LHCN-M2 (cell line): ENCODE data around the gene BRWD1. TPM values are rescaled to one million over a fixed set of nuclear protein-coding genes. Genes with fewer than 3 reads are reported as not detected.
"Not testable (repeated sequence)": the region's sequence is repeated elsewhere in the genome, so short reads cannot be mapped to it uniquely, and the experiment has no call there.

Experiments
- DNase-seq: peaks from one replicate; pipeline ENCODE4 v3.0.0-alpha.2; 2012; ENCODE audit warnings: low read depth
- total RNA-seq: library from RNA; depleted of rRNA; stranded (reverse); fragments of >200 nt; gene quantifications from 2 replicates; pipeline ENCODE4 v1.2.3, GENCODE V29; 2014

Gene BRWD1
- total RNA-seq, 1 experiment from 2014 or later, result 23.1 TPM

DNA sequence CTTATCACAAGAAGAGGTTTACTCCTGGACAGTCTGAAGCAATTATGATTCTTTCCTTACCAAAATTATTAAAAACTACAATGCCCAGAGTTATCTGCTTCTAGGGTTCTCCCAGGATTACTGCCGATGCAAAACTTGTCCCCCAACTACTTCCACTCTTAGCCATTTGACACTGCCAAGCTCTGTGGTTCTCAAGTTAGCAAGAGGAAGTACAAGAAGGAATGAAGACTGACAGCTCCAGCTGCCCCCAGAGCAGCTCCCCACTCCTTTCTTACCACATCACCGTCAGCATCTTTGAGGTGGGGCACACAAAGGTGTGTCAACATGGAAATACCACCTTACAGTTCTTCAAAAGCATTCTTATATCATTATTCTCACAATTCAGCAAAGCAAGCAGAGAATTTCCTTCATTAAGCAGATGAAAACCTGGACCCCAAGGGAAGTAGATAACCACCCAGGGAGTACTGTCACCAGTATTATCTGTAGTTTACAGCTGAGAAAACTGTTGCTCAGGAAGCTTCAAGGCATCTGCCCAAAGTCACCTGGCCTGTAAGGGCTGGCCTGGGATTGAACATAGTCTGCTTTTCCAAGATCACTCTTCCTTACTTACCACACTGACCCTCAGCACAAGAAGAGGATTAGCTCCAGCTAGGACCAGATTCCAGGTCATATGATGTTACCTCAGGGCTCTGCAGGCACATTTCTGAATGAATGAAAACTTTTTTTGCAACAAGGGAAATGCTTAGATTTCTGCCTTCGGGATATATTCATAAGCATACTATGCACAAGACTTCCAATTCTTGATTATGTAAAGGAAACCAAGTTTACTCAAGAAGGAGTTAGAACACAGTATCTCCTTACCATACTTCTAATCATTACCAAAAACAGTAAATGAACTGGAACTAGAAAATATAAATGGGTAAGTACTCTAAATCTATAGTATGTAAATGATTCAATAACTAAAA, 139.4 kb downstream of the BRWD1 start:
- DNase-seq, result no peak

DNA sequence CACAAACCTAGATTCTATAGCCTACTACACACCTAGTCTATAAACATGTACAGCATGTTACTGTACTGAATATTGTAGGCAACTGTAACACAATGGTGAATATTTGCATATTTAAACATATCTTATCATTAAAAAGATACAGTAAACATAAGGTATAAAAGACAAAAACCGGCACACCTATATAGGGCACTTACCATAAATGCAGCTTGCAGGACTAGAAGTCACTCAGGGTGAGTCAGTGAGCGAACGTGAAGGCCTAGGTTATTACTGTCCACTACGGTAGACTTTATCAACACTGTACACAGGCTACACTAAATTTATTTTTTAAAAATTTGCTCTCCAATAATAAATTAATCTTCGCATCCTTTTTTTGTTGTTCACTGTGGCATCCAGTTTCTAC, 143.5 kb downstream of the BRWD1 start:
- no peak for DNase-seq

DNA sequence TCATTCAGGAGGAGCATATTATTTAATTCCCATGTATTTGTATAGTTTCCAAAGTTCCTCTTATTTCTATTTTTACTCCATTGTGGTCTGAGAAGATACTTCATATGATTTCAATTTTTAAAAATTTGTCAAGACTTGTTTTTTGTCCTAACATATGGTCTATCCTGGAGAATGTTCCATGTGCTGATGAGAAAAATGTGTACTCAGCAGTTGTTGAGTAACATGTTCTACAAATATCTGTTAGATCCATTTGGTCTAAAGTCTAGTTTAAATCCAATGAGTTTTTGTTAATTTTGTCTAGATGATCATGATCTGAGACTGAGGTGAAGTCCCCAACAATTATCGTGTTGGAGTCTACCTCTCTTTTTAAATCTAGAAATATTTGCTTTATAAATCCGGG, 144.6 kb downstream of the BRWD1 start:
- DNase-seq, result no peak

DNA sequence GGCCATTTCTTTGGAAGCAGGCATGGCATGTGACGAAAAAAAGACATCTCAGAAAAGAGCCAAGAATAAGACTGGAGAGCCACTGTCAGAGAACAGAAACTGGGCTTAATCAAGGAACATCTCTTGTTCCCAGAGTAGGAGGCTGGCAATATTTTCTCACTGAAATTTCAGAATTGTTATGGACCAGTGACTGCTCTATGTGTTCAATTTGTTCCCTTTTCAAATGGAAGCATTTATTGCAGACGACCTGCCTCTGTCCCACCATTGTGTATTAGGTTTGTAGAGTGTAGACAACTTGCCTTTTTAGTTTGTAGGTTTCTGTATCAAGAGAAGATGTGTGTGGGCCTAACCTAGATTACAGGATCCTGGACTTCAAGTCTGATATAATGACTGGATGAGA, 148.9 kb downstream of the BRWD1 start:
- DNase-seq, result no peak

- DNase-seq, result no peak
These were observed 152.4 kb downstream of the BRWD1 start for GRCh38 chr21:39161064-39161463.

DNA sequence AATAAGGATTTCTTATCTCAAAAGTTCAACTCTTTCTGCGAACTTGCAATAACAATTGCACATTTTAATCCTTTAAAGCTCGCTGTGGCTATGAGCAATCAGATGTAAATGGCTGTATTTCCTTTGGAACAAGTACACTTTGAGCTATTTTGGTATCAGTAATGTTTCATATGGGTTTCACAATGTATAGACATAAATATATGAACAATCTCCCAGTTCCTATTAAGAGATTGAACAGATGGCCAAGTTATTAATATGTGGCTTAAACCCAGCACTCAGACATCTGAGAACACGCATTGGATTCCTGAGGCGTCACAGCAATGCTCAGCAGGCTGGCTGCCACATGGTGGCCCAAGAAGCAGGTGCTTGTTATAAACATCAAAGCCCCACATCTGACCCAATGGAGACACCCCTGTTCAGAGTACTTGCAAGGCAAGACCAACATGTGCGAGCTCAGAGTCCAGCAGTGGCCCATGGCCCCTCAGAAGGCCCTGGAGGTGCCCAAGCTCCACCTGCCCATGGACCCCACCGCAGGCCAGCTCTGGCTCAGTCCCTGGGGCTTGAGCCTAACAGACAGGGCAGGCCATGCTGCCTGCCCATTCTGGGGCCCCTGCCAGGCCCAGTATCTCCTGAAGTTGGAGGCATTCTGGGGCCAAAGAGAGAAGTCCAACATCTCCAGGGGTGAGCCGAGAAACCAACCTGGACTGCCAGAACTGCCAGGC, 153.9 kb downstream of the BRWD1 start:
- no peak for DNase-seq

DNA sequence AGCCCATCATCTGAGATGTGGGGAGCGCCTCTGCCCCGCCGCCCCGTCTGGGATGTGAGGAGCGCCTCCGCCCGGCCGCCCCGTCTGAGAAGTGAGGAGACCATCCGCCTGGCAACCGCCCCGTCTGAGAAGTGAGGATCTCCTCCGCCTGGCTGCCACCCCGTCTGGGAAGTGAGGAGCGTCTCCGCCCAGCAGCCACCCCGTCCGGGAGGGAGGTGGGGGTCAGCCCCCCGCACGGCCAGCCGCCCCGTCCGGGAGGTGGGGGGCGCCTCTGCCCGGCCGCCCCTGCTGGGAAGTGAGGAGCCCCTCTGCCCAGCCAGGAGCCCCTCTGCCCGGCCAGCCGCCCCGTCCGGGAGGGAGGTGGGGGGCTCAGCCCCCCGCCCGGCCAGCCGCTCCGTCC, 156.2 kb downstream of the BRWD1 start:
- not testable (repeated sequence) for DNase-seq

- DNase-seq, result no peak
These were observed 157.4 kb downstream of the BRWD1 start for GRCh38 chr21:39156024-39156423.

GRCh38 chr21:39155578-39155977, 157.9 kb downstream of the BRWD1 start:
- no peak for DNase-seq

DNA sequence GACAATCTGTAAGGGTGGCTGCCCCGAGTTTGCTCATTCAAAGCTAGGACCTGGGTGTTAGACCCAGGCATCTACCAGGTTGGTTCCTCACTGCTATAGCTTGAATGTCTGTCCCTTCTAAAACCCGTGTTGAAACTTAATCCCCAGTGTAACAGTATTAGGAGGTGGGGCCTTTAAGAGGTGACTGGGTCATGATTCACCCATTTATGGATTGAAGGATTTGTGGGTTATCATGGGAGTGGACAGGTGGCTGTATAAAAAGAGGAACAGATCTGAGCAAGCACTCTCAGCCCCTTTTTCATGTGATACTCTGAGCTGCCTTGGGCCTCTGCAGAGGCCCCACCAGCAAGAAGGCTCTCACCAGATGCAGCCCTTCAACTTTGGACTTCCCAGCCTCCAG, 159.6 kb downstream of the BRWD1 start:
- peak; percentile 58 for DNase-seq

GRCh38 chr21:39153373-39153772, 160.1 kb downstream of the BRWD1 start:
- DNase-seq, result peak; percentile 64

DNA sequence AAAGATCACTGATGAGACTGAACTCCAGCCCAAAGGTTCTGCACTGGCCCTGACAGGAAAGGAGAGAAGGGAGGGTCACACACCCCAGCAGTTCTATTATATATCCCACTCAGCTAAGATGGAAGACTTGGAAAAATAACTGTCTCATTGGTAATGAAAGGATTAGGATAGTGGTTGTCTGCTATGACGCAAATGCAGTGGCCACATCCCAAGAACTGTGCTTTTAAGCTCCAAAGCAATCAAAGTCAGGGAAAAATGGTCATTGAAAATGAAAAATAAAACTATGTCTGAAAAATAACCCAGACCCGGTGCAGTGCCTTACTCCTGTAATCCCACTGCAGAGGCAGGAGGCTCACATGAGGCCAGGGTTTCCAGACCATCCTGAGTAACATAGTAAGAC, 161.2 kb downstream of the BRWD1 start:
- no peak for DNase-seq

GRCh38 chr21:39150877-39151276, 162.6 kb downstream of the BRWD1 start:
- no peak for DNase-seq

- no peak for DNase-seq
These were observed 163.1 kb downstream of the BRWD1 start for GRCh38 chr21:39150316-39150715.

DNA sequence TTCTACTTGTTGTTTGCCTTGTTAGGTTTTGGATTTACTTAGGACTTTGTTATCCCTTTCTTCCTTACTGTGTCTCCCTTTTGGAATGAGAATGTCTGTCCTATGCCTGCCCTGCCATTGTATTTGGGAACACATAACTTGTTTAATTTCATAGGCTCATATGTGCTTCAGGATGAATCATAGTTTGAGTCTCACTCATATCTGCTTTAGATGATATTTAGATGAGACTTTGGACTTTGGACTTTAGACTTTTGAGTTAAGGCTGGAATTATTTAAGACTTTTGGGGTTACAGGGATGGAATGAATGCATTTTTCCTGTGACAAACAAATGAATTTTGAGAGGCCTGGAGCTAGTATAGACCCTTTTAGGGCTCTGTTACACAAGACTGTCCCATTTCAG, 163.6 kb downstream of the BRWD1 start:
- no peak for DNase-seq

GRCh38 chr21:39148975-39149374, 164.5 kb downstream of the BRWD1 start:
- DNase-seq, result no peak

- DNase-seq, result no peak
These were observed 169.2 kb downstream of the BRWD1 start for GRCh38 chr21:39144191-39144590.

- no peak for DNase-seq
These were observed 170.5 kb downstream of the BRWD1 start for GRCh38 chr21:39142972-39143371.

DNA sequence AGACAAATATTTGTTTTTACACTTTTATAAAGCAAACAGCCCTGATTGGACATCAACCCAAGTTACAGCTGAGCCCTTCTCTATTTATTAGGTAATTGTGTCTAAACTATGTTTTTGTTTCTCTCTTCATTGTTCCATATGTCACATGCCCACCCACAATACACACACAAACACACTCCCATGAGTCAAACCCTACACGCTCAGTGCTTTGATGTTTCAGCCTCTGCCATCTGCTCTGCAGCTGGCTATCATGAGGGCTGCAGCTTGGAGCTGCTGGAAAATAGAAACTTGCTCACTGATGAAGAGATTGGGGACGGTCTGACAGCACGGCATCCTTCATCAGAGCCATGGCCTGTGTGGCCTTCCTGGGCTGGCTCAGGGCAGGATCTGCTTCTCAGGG, 171.9 kb downstream of the BRWD1 start:
- peak; percentile 32 for DNase-seq

- DNase-seq, result no peak
These were observed 175.9 kb downstream of the BRWD1 start for GRCh38 chr21:39137248-39138178.

DNA sequence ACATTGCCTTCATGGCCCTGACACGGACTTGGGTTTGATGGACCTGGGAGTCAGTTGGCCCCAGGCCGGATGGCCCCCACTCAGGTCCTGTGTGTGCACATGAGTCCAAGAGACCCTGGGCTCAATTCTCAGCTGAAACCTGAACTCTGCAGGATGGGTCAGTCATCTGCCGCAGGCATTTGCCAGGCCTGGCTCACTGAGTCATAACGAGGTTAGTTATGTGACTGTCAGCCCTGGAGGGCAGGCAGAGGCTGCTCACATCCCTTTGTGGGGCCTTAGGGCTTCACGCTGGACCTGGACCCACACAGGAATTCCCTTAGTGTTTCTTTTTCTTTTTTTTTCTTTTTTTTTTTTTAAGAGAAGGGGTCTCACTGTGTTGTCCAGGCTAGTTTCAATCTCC, 176.7 kb downstream of the BRWD1 start:
- no peak for DNase-seq

DNA sequence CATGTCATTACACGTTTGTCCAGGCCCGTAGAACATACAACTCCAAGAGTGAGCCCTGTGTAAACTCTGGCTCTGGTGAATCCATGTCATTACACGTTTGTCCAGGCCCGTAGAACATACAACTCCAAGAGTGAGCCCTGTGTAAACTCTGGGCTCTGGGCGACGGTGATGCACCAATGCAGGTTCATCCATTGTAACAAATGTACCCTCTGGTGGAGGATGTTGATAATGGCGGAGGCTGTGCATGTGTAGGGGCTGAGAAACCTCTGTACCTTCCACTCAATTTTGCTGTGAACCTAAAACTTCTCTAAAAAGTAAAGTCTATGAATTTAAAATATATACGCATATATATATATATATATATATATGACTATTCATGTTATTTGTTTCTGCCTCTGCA, 177.3 kb downstream of the BRWD1 start:
- DNase-seq, result not testable (repeated sequence)
